Measurements from ENCODE around the gene UGT3A1.

Gene UGT3A1

GRCh38 chr5:35919191-35919590, 72.0 kb downstream of the UGT3A1 start:
- DNase-seq (ENCODE audit: low read depth) = peak; percentile 81
- no peak overlapping the region for H3K4me3 ChIP-seq (replicated peaks; ENCODE audit: low read depth, low read length)
- TF ChIP-seq CTCF (IDR thresholded peaks at IDR 0.05; ENCODE audit: low read length, missing control alignments) = no peak

- TF ChIP-seq CTCF (IDR thresholded peaks at IDR 0.05; ENCODE audit: low read length, missing control alignments) = no peak
- H3K4me3 ChIP-seq (replicated peaks; ENCODE audit: low read depth, low read length) = no peak overlapping the region
- DNase-seq (ENCODE audit: low read depth) = no peak
Observed at GRCh38 chr5:35908814-35909213, 82.4 kb downstream of the UGT3A1 start.

- no peak for TF ChIP-seq CTCF (IDR thresholded peaks at IDR 0.05; ENCODE audit: low read length, missing control alignments)
- DNase-seq (ENCODE audit: low read depth) = no peak
- no peak overlapping the region for H3K4me3 ChIP-seq (replicated peaks; ENCODE audit: low read depth, low read length)
Observed at GRCh38 chr5:35908228-35908627, 83.0 kb downstream of the UGT3A1 start.

GRCh38 chr5:35904443-35905132, 86.6 kb downstream of the UGT3A1 start:
- H3K4me3 ChIP-seq (replicated peaks; ENCODE audit: low read depth, low read length) = no peak overlapping the region
- no peak for TF ChIP-seq CTCF (IDR thresholded peaks at IDR 0.05; ENCODE audit: low read length, missing control alignments)
- DNase-seq (ENCODE audit: low read depth) = no peak

GRCh38 chr5:35903631-35904203, 87.5 kb downstream of the UGT3A1 start:
- DNase-seq (ENCODE audit: low read depth) = no peak
- no peak for TF ChIP-seq CTCF (IDR thresholded peaks at IDR 0.05; ENCODE audit: low read length, missing control alignments)
- no peak overlapping the region for H3K4me3 ChIP-seq (replicated peaks; ENCODE audit: low read depth, low read length)

GRCh38 chr5:35902046-35902672, 89.0 kb downstream of the UGT3A1 start:
- no peak overlapping the region for H3K4me3 ChIP-seq (replicated peaks; ENCODE audit: low read depth, low read length)
- no peak for TF ChIP-seq CTCF (IDR thresholded peaks at IDR 0.05; ENCODE audit: low read length, missing control alignments)
- DNase-seq (ENCODE audit: low read depth) = no peak

Measured in fibroblast of pulmonary artery (primary cell).